HL-60 (cell line): ENCODE measurements around the gene PLEKHG1.

Experiments
- GABPA ChIP-seq: IDR thresholded peaks from 2 replicates; pipeline ENCODE4 v1.6.1; 2012; ENCODE audit warnings: low read depth
- POLR2AphosphoS5 ChIP-seq: IDR thresholded peaks from 2 replicates; pipeline ENCODE4 v1.6.1; 2012; ENCODE audit warnings: low read depth
- SPI1 ChIP-seq: IDR thresholded peaks from 2 replicates; pipeline ENCODE4 v1.6.1; 2012; ENCODE audit warnings: low read depth, mild to moderate bottlenecking, borderline replicate concordance
- TF ChIP-seq, protein P1 (sequence below): IDR thresholded peaks from one replicate; pipeline ENCODE4 v1.5.1; 2011; ENCODE audit warnings: low read length, control low read depth, inconsistent platforms; ENCODE audit not compliant: insufficient read depth

DNA sequence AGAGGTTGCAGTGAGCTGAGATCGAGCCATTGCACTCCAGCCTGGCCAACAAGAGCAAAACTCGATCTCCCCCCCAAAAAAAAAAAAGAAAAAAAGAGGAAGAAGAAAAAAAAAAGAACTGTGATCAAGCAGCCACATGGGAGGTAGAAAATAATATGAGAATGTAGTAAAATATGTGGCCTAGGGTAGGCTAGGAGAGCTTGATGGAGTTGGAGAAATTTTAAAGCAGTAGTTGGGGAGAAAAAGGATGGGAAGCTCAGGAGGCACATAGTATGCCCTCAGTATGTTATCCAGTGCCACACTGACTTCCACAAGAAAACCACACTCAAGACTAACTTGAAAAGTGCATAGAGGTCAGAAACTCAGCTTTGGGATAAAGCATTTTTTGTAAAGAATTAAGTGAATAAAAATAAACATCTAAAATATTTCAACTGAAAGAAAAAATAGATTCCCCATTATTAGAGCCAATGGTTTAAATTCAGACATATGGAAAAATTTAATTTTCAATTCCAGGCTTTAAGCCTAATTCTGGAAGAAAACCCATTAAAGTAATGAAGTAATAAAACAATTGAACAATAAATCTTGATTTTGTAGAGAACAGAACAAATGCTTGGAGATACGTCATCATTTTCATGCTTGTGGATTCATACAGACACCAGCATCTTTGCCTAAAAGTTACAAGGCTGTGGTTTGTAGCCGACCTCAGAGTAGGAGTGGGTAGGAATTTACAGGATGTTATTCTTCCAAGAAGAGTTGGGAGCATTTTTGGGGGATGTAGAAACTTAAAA is 34.7 kb downstream of the PLEKHG1 start:
- TF ChIP-seq, protein P1, sequence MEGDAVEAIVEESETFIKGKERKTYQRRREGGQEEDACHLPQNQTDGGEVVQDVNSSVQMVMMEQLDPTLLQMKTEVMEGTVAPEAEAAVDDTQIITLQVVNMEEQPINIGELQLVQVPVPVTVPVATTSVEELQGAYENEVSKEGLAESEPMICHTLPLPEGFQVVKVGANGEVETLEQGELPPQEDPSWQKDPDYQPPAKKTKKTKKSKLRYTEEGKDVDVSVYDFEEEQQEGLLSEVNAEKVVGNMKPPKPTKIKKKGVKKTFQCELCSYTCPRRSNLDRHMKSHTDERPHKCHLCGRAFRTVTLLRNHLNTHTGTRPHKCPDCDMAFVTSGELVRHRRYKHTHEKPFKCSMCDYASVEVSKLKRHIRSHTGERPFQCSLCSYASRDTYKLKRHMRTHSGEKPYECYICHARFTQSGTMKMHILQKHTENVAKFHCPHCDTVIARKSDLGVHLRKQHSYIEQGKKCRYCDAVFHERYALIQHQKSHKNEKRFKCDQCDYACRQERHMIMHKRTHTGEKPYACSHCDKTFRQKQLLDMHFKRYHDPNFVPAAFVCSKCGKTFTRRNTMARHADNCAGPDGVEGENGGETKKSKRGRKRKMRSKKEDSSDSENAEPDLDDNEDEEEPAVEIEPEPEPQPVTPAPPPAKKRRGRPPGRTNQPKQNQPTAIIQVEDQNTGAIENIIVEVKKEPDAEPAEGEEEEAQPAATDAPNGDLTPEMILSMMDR = no peak
- no peak for TF ChIP-seq SPI1
- no peak for TF ChIP-seq POLR2AphosphoS5
- no peak for TF ChIP-seq GABPA
